Liver (tissue), 9 donors: ENCODE results near the gene ADAMTS16. TPM values are rescaled to one million over a fixed set of nuclear protein-coding genes. Genes with fewer than 3 reads are reported as not detected.

Experiments used
- DNase-seq: peaks from one replicate; pipeline ENCODE4 v3.0.0-alpha.2; 2017; ENCODE audit warnings: low spot score
- H3K27ac ChIP-seq, 2 donors: one replicate each; pipeline ENCODE4 v1.7.0; 2013; ENCODE audit warnings: inconsistent platforms in 2 of 2, low read length in 2 of 2, control low read depth in 1 of 2, low read depth in 1 of 2, mild to moderate bottlenecking in 1 of 2
- H3K27me3 ChIP-seq, 4 donors: one replicate each; pipeline versions ENCODE4 v1.6.1 to v1.7.0; 2013; ENCODE audit warnings: low read length in 3 of 4, inconsistent platforms in 1 of 4, mild to moderate bottlenecking in 1 of 4, moderate library complexity in 1 of 4; ENCODE audit not compliant: control insufficient read depth in 4 of 4, insufficient read depth in 4 of 4
- H3K36me3 ChIP-seq, 4 donors: one replicate each; pipeline versions ENCODE4 v1.6.1 to v1.7.0; 2013; ENCODE audit warnings: low read length in 3 of 4, mild to moderate bottlenecking in 3 of 4, low read depth in 1 of 4, moderate library complexity in 1 of 4; ENCODE audit not compliant: control insufficient read depth in 4 of 4, insufficient read depth in 3 of 4
- H3K4me1 ChIP-seq, 4 donors: one replicate each; pipeline versions ENCODE4 v1.6.1 to v1.7.0; 2013; ENCODE audit warnings: low read length in 3 of 4, mild to moderate bottlenecking in 3 of 4, moderate library complexity in 1 of 4; ENCODE audit not compliant: control insufficient read depth in 4 of 4, insufficient read depth in 4 of 4
- H3K4me3 ChIP-seq, 3 donors: one replicate each; pipeline versions ENCODE4 v1.6.1 to v1.7.0; 2013; ENCODE audit warnings: low read length in 3 of 3, control low read depth in 1 of 3, low read depth in 1 of 3, mild to moderate bottlenecking in 1 of 3
- H3K9ac ChIP-seq, 2 donors: one replicate each; pipeline ENCODE4 v1.7.0; 2013; ENCODE audit warnings: low read length in 2 of 2, mild to moderate bottlenecking in 2 of 2, moderate library complexity in 2 of 2, control low read depth in 1 of 2, low read depth in 1 of 2
- H3K9me3 ChIP-seq, 4 donors: one replicate each; pipeline versions ENCODE4 v1.6.1 to v1.7.0; 2013; ENCODE audit warnings: low read length in 3 of 4; ENCODE audit not compliant: control insufficient read depth in 4 of 4
- ATF3 ChIP-seq: IDR thresholded peaks from 2 replicates; pipeline ENCODE4 v1.6.1; 2016; ENCODE audit warnings: antibody characterized with exemption
- CTCF ChIP-seq: fragments of 150-350 bp; IDR thresholded peaks from 2 replicates; pipeline ENCODE4 v1.5.1; 2017; ENCODE audit warnings: improper control_type of control experiment, low read depth, low read length; ENCODE audit not compliant: missing input control
- EGR1 ChIP-seq, 2 donors: IDR thresholded peaks; 2 replicates each; pipeline ENCODE4 v1.6.1; 2016 to 2018; ENCODE audit warnings: antibody characterized with exemption in 2 of 2, low read depth in 2 of 2
- FOXA1 ChIP-seq: IDR thresholded peaks from 2 replicates; pipeline ENCODE4 v1.6.1; 2016; ENCODE audit warnings: antibody characterized with exemption
- FOXA2 ChIP-seq: IDR thresholded peaks from 2 replicates; pipeline ENCODE4 v1.6.1; 2016; ENCODE audit warnings: antibody characterized with exemption
- GABPA ChIP-seq, 2 donors: IDR thresholded peaks in 1 of 2; conservative IDR thresholded peaks in 1 of 2; 2 replicates each; pipeline ENCODE4 v1.6.1; 2016; ENCODE audit warnings: antibody characterized with exemption in 2 of 2, mild to moderate bottlenecking in 1 of 2, moderate library complexity in 1 of 2
- HNF4A ChIP-seq, 2 donors: conservative IDR thresholded peaks; 2 replicates each; pipeline ENCODE4 v1.6.1; 2016; ENCODE audit warnings: antibody characterized with exemption in 2 of 2, mild to moderate bottlenecking in 2 of 2
- HNF4G ChIP-seq: IDR thresholded peaks from 2 replicates; pipeline ENCODE4 v1.6.1; 2016; ENCODE audit warnings: antibody characterized with exemption
- JUND ChIP-seq, 2 donors: IDR thresholded peaks; 2 replicates each; pipeline ENCODE4 v1.6.1; 2016; ENCODE audit warnings: antibody characterized with exemption in 2 of 2
- NR2F2 ChIP-seq: IDR thresholded peaks from 2 replicates; pipeline ENCODE4 v1.6.1; 2016; ENCODE audit warnings: antibody characterized with exemption
- RAD21 ChIP-seq, 2 donors: IDR thresholded peaks; 2 replicates each; pipeline ENCODE4 v1.6.1; 2016; ENCODE audit warnings: antibody characterized with exemption in 2 of 2, mild to moderate bottlenecking in 2 of 2
- REST ChIP-seq: IDR thresholded peaks from 2 replicates; pipeline ENCODE4 v1.6.1; 2016; ENCODE audit warnings: antibody characterized with exemption, mild to moderate bottlenecking
- RXRA ChIP-seq, 2 donors: IDR thresholded peaks; 2 replicates each; pipeline ENCODE4 v1.6.1; 2017 to 2018; ENCODE audit warnings: antibody characterized with exemption in 2 of 2, mild to moderate bottlenecking in 1 of 2
- SP1 ChIP-seq: IDR thresholded peaks from 2 replicates; pipeline ENCODE4 v1.6.1; 2018; ENCODE audit warnings: antibody characterized with exemption, mild to moderate bottlenecking
- TAF1 ChIP-seq: conservative IDR thresholded peaks from 2 replicates; pipeline ENCODE4 v1.6.1; 2016; ENCODE audit warnings: antibody characterized with exemption, mild to moderate bottlenecking
- YY1 ChIP-seq: IDR thresholded peaks from 2 replicates; pipeline ENCODE4 v1.6.1; 2016; ENCODE audit warnings: antibody characterized with exemption, mild to moderate bottlenecking
- ZBTB33 ChIP-seq: IDR thresholded peaks from 2 replicates; pipeline ENCODE4 v1.6.1; 2016; ENCODE audit warnings: antibody characterized with exemption
- WGBS: extraction: QIAGEN DNeasy Blood & Tissue Kit; methylation state at CpG from one replicate; pipeline ENCODE4 v1.1.7; 2013; 5-methylcytosine and 5-hydroxymethylcytosine counted together
- polyA plus RNA-seq, 2 donors: library from polyadenylated mRNA; stranded (reverse) in 1 of 2; unstranded in 1 of 2; fragments of 200-250 nt in 1 of 2; fragments of >200 nt in 1 of 2; fragmentation: Nextera tagmentation in 1 of 2; extraction: Ambion mirVana in 1 of 2; gene quantifications; one replicate each; pipeline versions ENCODE4 v1.2.1 to v1.2.3, GENCODE V29; 2013 to 2015
- total RNA-seq, 2 donors: library from RNA; depleted of rRNA; stranded (reverse); fragments of >200 nt; gene quantifications; one replicate each; pipeline ENCODE4 v1.2.3, GENCODE V29; 2014
- TF ChIP-seq, protein P1 (sequence below): IDR thresholded peaks from 2 replicates; pipeline ENCODE4 v1.6.1; 2016; ENCODE audit warnings: antibody characterized with exemption
- donor health status: healthy.
- donor health status: healthy.
- donor health status: healthy.
- donor health status: healthy.
- donor health status: healthy.

Gene ADAMTS16
- total and polyA plus RNA-seq, 4 donors, result under 0.01 to 0.84 TPM; not detected in 2

DNA sequence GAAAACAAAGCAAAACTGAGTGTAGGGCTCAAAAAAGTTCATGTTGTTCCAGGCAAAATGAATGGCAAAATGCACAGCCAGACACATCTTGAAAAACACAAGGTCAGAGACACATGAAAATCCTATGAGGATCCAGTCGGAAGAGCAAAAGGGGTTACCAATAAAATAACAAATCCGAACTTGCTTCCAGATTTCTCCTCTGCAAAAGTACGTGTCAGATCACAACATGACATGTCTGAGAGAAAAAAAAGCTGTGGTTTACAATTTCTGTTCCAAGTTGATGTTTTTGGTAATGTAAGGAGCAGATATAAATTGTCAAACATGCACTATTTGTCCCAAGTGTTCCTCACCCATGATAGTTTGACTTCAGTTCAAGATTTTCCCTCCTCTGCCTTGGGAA, 15.9 kb upstream of the ADAMTS16 start:
- WGBS, result 60% methylated on average over 3 of the region's 3 CpGs
- DNase-seq, result no peak
- no peak overlapping the region for H3K4me3 ChIP-seq
- no peak for TF ChIP-seq YY1
- TF ChIP-seq CTCF, result no peak
- TF ChIP-seq RXRA (IDR thresholded peaks at IDR 0.05), result no peak
- no peak for TF ChIP-seq SP1
- TF ChIP-seq RAD21 (IDR thresholded peaks at IDR 0.05), result no peak
- no peak for TF ChIP-seq EGR1 (IDR thresholded peaks at IDR 0.05; ENCODE audit: low read depth in 2 of 2)
- no peak for TF ChIP-seq HNF4G
- TF ChIP-seq FOXA1, result no peak
- no peak for TF ChIP-seq REST
- H3K36me3 ChIP-seq, result no peaks in the 10 kb centered on the region
- H3K9me3 ChIP-seq, result peaks cover 0 to 2% (median 0%) of the 10 kb centered on the region in 4 donors
- H3K9ac ChIP-seq, result no peak overlapping the region
- peaks cover 0 to 2% (median 0%) of the 10 kb centered on the region in 4 donors for H3K27me3 ChIP-seq
- H3K4me1 ChIP-seq, result no peaks in the 10 kb centered on the region
- no peak overlapping the region for H3K27ac ChIP-seq

- no peak overlapping the region for H3K27ac ChIP-seq
- H3K9ac ChIP-seq, result no peak overlapping the region
- 66% methylated on average over 7 of the region's 7 CpGs for WGBS
- peaks cover 0 to 2% (median 0%) of the 10 kb centered on the region in 4 donors for H3K27me3 ChIP-seq
- DNase-seq, result no peak
- TF ChIP-seq HNF4A (conservative IDR thresholded peaks at IDR 0.05) (no peak), JUND (IDR thresholded peaks at IDR 0.05) (no peak), RXRA (IDR thresholded peaks at IDR 0.05) (no peak), CTCF (no peak), FOXA1 (no peak), ZBTB33 (no peak), HNF4G (no peak), FOXA2 (no peak), TAF1 (no peak), EGR1 (IDR thresholded peaks at IDR 0.05; ENCODE audit: low read depth in 2 of 2) (no peak), NR2F2 (no peak), YY1 (no peak), RAD21 (IDR thresholded peaks at IDR 0.05) (no peak), SP1 (no peak), GABPA (IDR thresholded peaks at IDR 0.05 in 1 of 2, conservative IDR thresholded peaks at IDR 0.05 in 1 of 2) (no peak), ATF3 (no peak), REST (no peak)
- TF ChIP-seq, protein P1, sequence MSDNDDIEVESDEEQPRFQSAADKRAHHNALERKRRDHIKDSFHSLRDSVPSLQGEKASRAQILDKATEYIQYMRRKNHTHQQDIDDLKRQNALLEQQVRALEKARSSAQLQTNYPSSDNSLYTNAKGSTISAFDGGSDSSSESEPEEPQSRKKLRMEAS, result no peak
- no peaks in the 10 kb centered on the region for H3K4me1 ChIP-seq
- H3K9me3 ChIP-seq, result no peaks in the 10 kb centered on the region
- no peak overlapping the region for H3K4me3 ChIP-seq
- H3K36me3 ChIP-seq, result no peaks in the 10 kb centered on the region
Measured at GRCh38 chr5:5126444-5126843, 13.7 kb upstream of the ADAMTS16 start.
